ENCODE measurements around the gene CFAP65. TPM values are rescaled to one million over a fixed set of nuclear protein-coding genes. Genes with fewer than 3 reads are reported as not detected.

CFAP65 gene
- total RNA-seq, 1 donor from 2014 or later, result 0.93 TPM

- no peaks in the 10 kb centered on the region for H3K9me3 Mint-ChIP-seq
- peaks cover 88% of the 10 kb centered on the region for H3K27me3 Mint-ChIP-seq (ENCODE audit: low read depth)
- no peaks in the 10 kb centered on the region for H3K4me1 Mint-ChIP-seq
- no peak for TF ChIP-seq CTCF (conservative IDR thresholded peaks at IDR 0.05)
- no peak overlapping the region for H3K4me3 Mint-ChIP-seq
- H3K36me3 Mint-ChIP-seq (ENCODE audit: low read depth), result no peaks in the 10 kb centered on the region
- no peak for DNase-seq (ENCODE audit: low read depth, low spot score)
- no peak overlapping the region for H3K27ac Mint-ChIP-seq (ENCODE audit: unreplicated experiment)
Observed at GRCh38 chr2:218970894-218971293, 70.4 kb downstream of the CFAP65 start.

- Mint-ChIP-seq H3K4me3 (peak overlapping the region; percentile 95), H3K27me3 (ENCODE audit: low read depth) (peaks cover 83% of the 10 kb centered on the region), H3K36me3 (ENCODE audit: low read depth) (no peaks in the 10 kb centered on the region), H3K27ac (ENCODE audit: unreplicated experiment) (peak overlapping the region; percentile 92), H3K4me1 (peaks cover 30% of the 10 kb centered on the region), H3K9me3 (no peaks in the 10 kb centered on the region)
- no peak for TF ChIP-seq CTCF (conservative IDR thresholded peaks at IDR 0.05)
- DNase-seq (ENCODE audit: low read depth, low spot score), result no peak
Observed at GRCh38 chr2:218964041-218964771, 77.1 kb downstream of the CFAP65 start.

DNA sequence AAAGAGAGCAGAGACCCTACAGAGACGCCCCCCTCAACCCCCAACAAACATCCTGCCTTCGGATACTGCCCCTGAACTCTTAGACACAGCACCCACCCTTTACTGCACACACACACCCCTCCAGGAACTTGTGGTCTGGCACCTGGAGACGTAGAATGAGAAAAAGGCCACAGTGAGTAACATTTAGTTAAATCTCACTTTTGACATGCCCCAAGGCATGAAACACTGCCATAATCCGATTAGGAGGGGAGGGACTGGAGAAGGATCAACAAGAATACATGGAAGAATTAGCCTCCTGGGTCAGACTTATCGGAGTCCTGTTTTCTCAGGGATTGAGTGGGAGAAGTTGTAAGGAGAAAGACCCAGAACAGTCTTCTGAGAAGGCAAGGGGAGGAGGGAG lies 77.7 kb downstream of the CFAP65 start:
- H3K9me3 Mint-ChIP-seq, result no peaks in the 10 kb centered on the region
- no peak for DNase-seq (ENCODE audit: low read depth, low spot score)
- H3K4me1 Mint-ChIP-seq, result peaks cover 33% of the 10 kb centered on the region
- peak overlapping the region; percentile 95 for H3K4me3 Mint-ChIP-seq
- TF ChIP-seq CTCF (conservative IDR thresholded peaks at IDR 0.05), result no peak
- H3K36me3 Mint-ChIP-seq (ENCODE audit: low read depth), result no peaks in the 10 kb centered on the region
- H3K27me3 Mint-ChIP-seq (ENCODE audit: low read depth), result peaks cover 83% of the 10 kb centered on the region
- H3K27ac Mint-ChIP-seq (ENCODE audit: unreplicated experiment), result peak overlapping the region; percentile 92

DNA sequence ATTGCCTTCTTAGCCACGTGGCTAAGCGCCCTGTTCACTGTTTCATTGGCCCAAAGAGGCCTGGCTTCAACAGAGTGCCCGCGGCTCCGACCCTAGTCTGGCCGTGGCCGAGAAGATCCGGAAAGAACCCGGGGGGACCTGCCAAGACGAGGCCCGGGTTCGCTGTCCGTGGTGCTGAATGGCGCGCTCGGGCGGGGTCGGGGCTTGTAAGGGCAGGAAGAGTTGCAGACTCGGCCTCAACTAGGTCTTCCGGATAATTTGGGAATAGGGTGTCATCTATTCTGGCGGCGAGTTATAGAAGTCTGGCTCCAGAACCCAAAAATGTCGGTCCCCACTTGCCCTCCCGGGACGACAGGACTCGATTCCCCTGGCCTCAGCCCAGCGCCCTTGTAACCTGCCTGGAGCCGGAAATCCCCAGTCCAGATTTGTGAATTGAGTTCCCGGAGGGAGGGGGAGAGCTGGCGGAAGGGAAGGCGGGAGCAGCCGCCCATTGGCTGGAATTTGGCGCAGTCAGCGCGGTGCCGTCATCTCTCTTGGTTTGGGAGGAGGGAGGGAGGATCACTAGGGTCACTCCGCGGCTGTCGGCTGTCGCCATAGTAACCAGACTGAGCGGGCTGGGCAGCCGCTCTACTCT lies 78.3 kb downstream of the CFAP65 start:
- peak overlapping the region; percentile 92 for H3K27ac Mint-ChIP-seq (ENCODE audit: unreplicated experiment)
- peak overlapping the region; percentile 95 for H3K4me3 Mint-ChIP-seq
- no peaks in the 10 kb centered on the region for H3K9me3 Mint-ChIP-seq
- DNase-seq (ENCODE audit: low read depth, low spot score), result peak; percentile 96
- no peaks in the 10 kb centered on the region for H3K36me3 Mint-ChIP-seq (ENCODE audit: low read depth)
- H3K27me3 Mint-ChIP-seq (ENCODE audit: low read depth), result peaks cover 82% of the 10 kb centered on the region
- no peak for TF ChIP-seq CTCF (conservative IDR thresholded peaks at IDR 0.05)
- peaks cover 37% of the 10 kb centered on the region for H3K4me1 Mint-ChIP-seq

GRCh38 chr2:218961651-218962570 lies 79.4 kb downstream of the CFAP65 start:
- no peak for TF ChIP-seq CTCF (conservative IDR thresholded peaks at IDR 0.05)
- Mint-ChIP-seq H3K4me1 (peaks cover 40% of the 10 kb centered on the region), H3K27ac (ENCODE audit: unreplicated experiment) (no peak overlapping the region), H3K4me3 (peak overlapping the region; percentile 71), H3K9me3 (no peaks in the 10 kb centered on the region), H3K27me3 (ENCODE audit: low read depth) (peaks cover 82% of the 10 kb centered on the region), H3K36me3 (ENCODE audit: low read depth) (no peaks in the 10 kb centered on the region)
- DNase-seq (ENCODE audit: low read depth, low spot score), result no peak

Measured in neural crest cell (in vitro differentiated cells).